HG03175 (cell line): ENCODE measurements around the gene KRT14.
"Not testable (repeated sequence)": the region's sequence is repeated elsewhere in the genome, so short reads cannot be mapped to it uniquely, and the experiment has no call there.

Experiments
- ATAC-seq: cut with Tn5 transposase; IDR thresholded peaks from one replicate; pipeline ENCODE4 v1.9.1; 2021; ENCODE audit warnings: mild to moderate bottlenecking, moderate library complexity; ENCODE audit not compliant: unreplicated experiment

The KRT14 gene

GRCh38 chr17:41586863-41587495 is at the start of gene KRT14:
Gene KRT14 (minus strand): TSS chr17:41586895. CDS start chr17:41586834, 61 bp downstream.
- ATAC-seq: no peak

GRCh38 chr17:41635121-41636097 is 48.7 kb upstream of the KRT14 start:
- no peak for ATAC-seq

DNA sequence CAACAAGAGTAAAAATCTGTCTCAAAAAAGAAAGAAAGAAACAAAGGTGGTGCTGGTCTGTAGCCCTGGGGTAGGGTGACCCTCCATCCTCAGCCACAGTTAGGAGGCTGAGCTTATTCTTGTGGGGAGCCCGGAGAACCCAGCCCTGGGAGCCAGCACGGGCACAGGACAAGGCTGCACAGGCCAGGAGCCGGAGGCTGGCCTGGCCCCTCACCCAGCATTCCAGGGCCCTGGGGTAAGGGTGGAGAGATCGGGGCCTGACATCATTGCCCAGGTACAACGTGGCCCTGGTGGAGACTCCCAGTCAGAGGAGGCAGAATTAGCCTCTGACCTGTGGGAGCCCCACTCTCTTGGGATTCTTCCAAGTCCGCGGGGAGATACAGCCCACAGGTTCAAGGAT is 47.9 kb upstream of the KRT14 start:
- ATAC-seq: no peak

DNA sequence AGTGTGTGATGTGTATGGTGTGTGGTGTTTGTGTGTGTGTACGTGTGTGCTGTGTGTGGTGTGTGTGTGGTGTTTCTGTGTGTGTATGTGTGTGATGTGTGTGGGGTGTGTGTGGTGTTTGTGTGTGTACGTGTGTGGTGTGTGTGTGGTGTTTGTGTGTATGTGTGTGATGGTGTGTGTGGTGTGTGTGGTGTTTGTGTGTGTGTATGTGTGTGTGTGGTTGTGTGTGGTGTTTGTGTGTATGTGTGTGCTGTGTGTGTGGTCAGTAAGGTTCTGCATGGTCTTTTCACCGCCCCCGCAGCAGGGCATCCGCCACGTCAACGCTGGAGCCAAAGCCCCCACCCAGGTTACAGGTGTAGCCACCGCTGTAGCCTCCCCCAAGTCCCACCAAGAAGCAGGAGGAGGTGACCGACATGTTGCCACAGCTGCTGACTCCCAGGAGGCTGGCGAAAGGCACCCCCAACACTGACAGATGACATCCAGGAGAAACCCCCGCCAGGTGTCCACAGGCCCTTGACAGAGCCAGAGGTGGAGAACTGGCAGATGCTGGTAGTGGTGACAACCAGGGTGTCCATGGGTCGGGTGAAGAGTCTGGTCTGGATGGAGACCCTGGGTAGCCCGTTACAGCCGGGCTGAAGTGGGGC is 47.0 kb upstream of the KRT14 start:
- ATAC-seq: no peak

- no peak for ATAC-seq
Measured at GRCh38 chr17:41632482-41633105, 45.9 kb upstream of the KRT14 start.

DNA sequence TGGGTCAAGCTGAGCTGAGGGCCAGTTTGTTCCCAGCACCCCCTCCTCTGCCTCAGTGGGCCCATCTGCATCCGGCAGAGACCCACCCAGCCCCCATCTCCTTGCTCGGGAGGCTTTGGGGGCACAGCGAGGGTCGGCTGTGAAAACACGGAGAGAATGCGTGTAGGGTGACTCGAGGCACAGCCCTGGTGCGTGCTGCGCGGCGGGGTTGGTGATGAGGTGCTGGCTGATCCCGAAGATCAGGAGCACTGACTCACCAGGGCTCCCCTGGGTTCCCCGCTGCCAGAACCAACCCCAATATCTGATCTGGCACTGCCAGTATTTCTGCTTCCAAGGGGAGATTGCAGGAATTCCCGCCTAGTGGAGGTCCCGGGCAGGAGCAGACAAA is 45.2 kb upstream of the KRT14 start:
- ATAC-seq: no peak

DNA sequence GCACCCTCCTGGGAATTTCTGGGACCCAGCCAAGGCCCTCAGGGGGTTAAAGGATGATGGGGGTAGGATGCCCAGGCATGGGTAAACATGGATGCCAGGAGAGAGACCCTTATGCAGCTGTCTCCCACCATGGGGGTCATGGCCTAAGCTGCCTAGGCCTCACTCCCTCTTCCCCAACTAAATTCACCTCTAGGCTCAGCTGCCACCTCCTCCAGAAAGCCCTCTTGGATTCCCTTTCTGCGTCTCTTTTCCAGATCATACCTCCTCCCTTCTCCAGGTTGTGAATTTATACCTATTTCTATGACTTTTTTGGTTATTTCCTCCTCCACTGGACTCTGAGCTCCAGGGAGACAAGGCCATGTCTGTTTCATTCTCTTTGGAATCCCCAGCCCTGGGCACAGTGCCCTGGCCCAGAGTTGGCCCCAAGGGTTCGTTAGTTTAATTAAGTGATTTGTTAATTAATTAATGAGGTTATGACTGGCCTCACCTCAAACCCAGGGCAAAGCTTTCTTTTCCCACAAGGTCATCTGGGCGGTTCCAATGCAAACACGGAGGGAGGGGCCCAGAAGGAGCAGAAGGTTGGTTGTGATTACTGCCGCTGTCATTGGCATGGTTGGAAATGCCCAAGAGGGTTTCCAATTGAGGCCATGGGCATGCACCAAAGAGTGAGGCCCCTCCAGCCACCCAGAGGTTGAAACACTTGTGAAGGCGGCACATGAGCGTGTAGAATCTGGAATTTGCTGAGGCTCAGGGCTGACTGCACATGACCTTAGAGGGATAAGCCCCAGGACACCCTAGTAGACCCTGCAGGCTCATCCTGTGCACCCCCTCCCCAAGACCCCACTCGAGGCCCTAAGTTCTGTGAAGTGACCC is 44.6 kb upstream of the KRT14 start:
- no peak for ATAC-seq

- ATAC-seq: no peak
Measured at GRCh38 chr17:41629826-41630670, 43.4 kb upstream of the KRT14 start.

DNA sequence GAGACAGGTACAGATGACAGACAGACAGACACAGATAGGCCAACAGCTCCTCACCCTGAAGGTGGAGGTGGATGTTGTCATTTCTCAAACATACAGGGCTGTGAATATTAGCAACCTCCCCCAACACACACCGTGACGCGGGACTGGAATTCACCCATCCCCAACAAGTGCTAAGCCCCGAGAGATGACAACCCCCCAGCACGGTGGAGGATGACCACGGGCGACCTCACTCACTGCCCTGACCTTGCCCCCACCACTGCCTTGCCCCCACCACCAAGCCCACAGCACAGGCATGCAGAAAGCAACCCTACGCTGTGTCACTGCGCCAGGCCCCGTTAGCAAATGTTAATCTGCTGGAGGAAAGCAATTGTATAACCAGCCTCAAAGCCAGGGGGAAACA is 42.6 kb upstream of the KRT14 start:
- no peak for ATAC-seq

GRCh38 chr17:41628621-41629255 is 42.0 kb upstream of the KRT14 start:
- not testable (repeated sequence) for ATAC-seq

GRCh38 chr17:41628073-41628370 is 41.3 kb upstream of the KRT14 start:
- not testable (repeated sequence) for ATAC-seq

DNA sequence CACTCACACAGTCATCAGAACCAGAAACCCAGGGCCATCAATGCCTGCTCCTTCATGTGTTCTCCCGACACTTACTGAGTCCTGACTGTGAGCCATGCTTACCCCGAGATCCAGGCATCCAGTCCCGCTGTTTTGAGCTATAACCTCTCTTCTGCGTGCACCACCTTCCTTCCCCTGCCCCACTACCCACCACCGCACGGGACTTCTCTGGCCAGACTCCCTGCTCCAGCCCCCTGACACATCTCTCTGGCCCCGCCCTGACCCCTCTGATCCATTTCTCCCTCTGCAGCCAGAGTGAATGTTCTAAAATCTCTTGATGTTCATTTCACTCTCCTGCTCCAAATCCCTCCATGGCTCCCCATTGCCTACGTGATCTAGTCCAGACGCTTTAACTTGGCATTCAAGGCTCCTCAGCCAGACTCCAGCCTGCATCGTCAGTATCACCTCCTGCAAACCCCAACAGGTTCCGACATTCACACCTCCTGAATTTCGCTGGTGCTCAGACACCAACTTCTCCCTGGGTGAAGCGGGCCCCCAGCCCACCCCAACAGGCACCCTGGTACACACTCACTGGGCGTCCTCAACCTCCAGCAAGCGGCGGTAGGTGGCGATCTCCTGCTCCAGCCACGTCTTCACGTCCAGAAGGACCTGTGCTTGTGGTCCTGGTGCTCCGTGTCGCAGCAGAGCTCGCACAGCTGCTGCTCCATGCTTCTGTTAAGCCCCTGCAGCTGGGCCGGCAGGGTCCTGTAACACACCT is 40.8 kb upstream of the KRT14 start:
- ATAC-seq: no peak

DNA sequence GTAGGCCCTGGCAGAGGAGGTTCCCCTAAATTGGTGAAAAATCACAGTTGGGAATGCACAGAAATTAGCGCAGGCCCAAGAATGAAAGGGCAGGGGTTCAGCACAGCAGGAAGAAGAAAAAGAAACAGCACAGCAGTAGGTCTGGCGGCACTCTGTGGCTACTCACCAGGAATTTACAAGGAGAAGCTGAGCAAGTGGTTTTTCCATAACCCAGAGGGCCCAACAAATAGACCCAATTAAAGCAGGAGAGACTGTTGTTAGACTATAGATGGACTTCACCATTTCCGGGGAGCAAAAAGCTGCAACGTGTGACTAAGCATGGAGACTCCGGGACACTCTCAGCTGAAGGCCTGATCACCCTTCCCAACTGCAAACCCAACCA is 40.2 kb upstream of the KRT14 start:
- ATAC-seq: not testable (repeated sequence)

- not testable (repeated sequence) for ATAC-seq
Measured at GRCh38 chr17:41626028-41626913, 39.6 kb upstream of the KRT14 start.

DNA sequence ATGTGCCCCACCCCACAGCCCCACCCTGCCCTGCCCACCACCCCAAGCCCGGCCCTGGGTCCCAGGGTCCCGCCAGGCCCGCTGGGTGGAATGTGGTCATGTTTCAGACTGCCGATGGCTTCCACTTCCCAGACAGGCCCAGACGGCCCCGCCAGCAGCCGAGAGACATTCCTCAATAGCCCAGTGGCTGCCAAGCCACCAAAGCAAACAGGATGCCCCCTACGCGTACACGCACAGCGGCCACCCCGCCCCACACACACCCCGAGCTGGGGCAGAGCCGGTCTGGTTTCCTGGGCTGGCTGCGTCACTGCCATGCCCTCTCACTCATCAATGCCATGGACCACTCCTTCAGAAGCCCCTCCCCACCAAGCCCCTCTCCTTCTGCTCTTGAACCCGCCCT is 38.9 kb upstream of the KRT14 start:
- no peak for ATAC-seq

DNA sequence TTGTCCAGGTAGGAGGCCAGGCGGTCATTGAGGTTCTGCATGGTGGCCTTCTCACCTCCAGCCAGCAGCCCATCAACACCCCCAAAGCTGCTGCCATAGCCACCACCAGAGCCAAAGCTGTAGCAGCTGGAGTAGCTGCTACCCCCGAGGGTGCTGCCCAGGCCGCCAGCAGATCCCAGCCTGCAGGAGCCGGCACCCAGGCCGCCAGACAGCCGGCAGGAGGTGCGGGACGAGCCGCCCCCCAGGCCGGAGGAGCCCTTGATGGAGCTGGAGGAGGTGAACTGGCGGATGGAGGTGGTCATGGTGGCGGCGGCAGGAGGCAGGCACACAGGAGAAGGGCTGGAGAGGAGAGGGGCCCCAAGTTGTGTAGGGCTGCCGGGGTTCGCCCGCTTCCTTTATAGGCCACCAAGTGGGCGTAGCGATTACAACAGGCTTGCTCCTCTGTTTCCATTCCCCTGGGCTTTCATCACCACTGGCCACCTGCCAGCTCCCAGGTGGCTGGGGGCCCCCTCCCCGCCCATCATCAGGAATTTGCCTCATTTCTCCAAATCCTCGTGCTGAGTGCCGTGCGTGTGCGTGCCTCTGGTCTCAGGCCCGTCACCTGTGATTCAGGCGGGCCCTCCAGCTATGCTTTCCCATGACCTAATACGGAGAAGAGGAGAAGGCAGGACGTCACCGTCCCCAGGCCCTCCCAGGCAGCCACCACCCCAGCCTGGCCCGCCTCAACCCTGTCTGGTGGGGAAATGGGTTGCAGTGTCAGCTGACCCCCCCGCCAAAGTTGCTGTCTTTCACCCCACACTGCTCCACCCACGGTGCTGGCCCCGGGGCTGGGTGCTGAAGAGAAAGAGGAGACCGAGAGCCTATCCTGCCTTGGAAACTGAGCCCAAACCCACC is 37.8 kb upstream of the KRT14 start, which contains the start of gene KRT17:
TSS of gene KRT17 (minus strand) at position 368 of the 894 bp plus-strand sequence. CDS start at position 302, 66 bp downstream.
- ATAC-seq: no peak
